ENCODE data around the gene EXOC6. TPM values are rescaled to one million over a fixed set of nuclear protein-coding genes. Genes with fewer than 3 reads are reported as not detected.

EXOC6 gene
- total and polyA plus RNA-seq, 10 of the 15 experiments (the other 5 are each of a cell fraction or from before 2014, with no cell fraction given) = 7.6 to 53.8 (median 13.3) TPM

- BruUV-seq (replicated peaks) = no TSS peak
- Histone ChIP-seq H3K4me1 (ENCODE audit: control insufficient read depth, insufficient read depth, low read length) (no peaks in the 10 kb centered on the region), H3K79me2 (ENCODE audit: control insufficient read depth, insufficient read depth, low read length) (no peaks in the 10 kb centered on the region), H3K4me3 (no peak overlapping the region), H3K27me3 (replicated peaks in 1 of 2; ENCODE audit: control insufficient read depth in 2 of 2, insufficient read depth in 2 of 2, low read length in 1 of 2) (no peaks in the 10 kb centered on the region), H2AFZ (ENCODE audit: control insufficient read depth, low read depth, low read length) (no peak overlapping the region), H3K36me3 (ENCODE audit: control insufficient read depth in 2 of 2, insufficient read depth in 2 of 2, low read length in 1 of 2) (no peaks in the 10 kb centered on the region), H3K4me2 (ENCODE audit: control insufficient read depth, insufficient read depth) (no peak overlapping the region), H3K9me3 (replicated peaks; ENCODE audit: control insufficient read depth, insufficient read depth, low read length) (peaks cover 1% of the 10 kb centered on the region; the same call in 2 of the 3 replicates), H3K9ac (ENCODE audit: control insufficient read depth, insufficient read depth, low read length) (no peak overlapping the region), H4K20me1 (ENCODE audit: control insufficient read depth, insufficient read depth) (no peaks in the 10 kb centered on the region), H3K27ac (ENCODE audit: control insufficient read depth, insufficient read depth) (no peak overlapping the region)
- ATAC-seq = no peak
- no peak for DNase-seq (ENCODE audit: low read depth, low spot score)
- SMC1A ChIA-PET (ENCODE audit: uncharacterized antibody, unreplicated experiment) = no interaction called here
- POLR2A ChIA-PET = no interaction called here
- CTCF ChIA-PET = no interaction called here
- TF ChIP-seq POLR2A (IDR thresholded peaks at IDR 0.05; ENCODE audit: low read depth, low read length) (no peak), MEF2B (IDR thresholded peaks at IDR 0.05; ENCODE audit: partially characterized antibody, poor library complexity, severe bottlenecking) (no peak), HSF1 (IDR thresholded peaks at IDR 0.05; ENCODE audit: low read depth, low read length) (no peak), NR2C1 (IDR thresholded peaks at IDR 0.05) (no peak), JUND (IDR thresholded peaks at IDR 0.05; ENCODE audit: low read depth, low read length) (no peak), MTA3 (IDR thresholded peaks at IDR 0.05; ENCODE audit: borderline replicate concordance, low read length) (no peak), PRDM15 (CRISPR knock-in tag; IDR thresholded peaks at IDR 0.05) (no peak), NR2F1 (conservative IDR thresholded peaks at IDR 0.05) (no peak), CREB1 (IDR thresholded peaks at IDR 0.05; ENCODE audit: low read depth) (no peak), CBFB (IDR thresholded peaks at IDR 0.05; ENCODE audit: low read depth) (no peak), ESRRA (IDR thresholded peaks at IDR 0.05; ENCODE audit: low read length) (no peak), RELB (IDR thresholded peaks at IDR 0.05; ENCODE audit: low read depth) (no peak), EP300 (IDR thresholded peaks at IDR 0.05; ENCODE audit: borderline replicate concordance in 1 of 2, control insufficient read depth in 1 of 2, low read depth in 2 of 2, low read length in 2 of 2) (no peak), GABPA (IDR thresholded peaks at IDR 0.05; ENCODE audit: low read depth) (no peak), CHD4 (IDR thresholded peaks at IDR 0.05) (no peak), SP1 (IDR thresholded peaks at IDR 0.05; ENCODE audit: low read depth, low read length) (no peak), POLR2AphosphoS2 (IDR thresholded peaks at IDR 0.05; ENCODE audit: low read depth, low read length) (no peak), RAD51 (IDR thresholded peaks at IDR 0.05) (no peak), MEF2A (IDR thresholded peaks at IDR 0.05; ENCODE audit: insufficient read depth, low read depth, low read length) (no peak)
- WGBS (ENCODE audit: insufficient coverage, insufficient replicate concordance, low lambda C conversion rate, missing lambda C conversion rate) = 52% methylated on average over 5 of the region's 5 CpGs
- intact Hi-C loops (cut with micrococcal nuclease; ENCODE audit: unreplicated experiment) = no loop called here
- RAD21 ChIA-PET (ENCODE audit: unreplicated experiment) = no interaction called here
- in situ Hi-C loops (cut with MboI) = no loop called here
- no peak for FAIRE-seq
Observed at GRCh38 chr10:92826061-92826460, 22.3 kb upstream of the EXOC6 start.
